GM12878 (cell line): ENCODE data around the gene C3orf20. TPM values are rescaled to one million over a fixed set of nuclear protein-coding genes. Genes with fewer than 3 reads are reported as not detected.

Source experiments
- ATAC-seq: fragments of 200-7000 bp; cut with Tn5 transposase; 3 replicates; pipeline ENCODE4 v1.9.1; 2020; ENCODE audit warnings: mild to moderate bottlenecking, moderate library complexity
- BruUV-seq: library from RNA; stranded (reverse); fragments of 400-500 nt; replicated peaks from 2 replicates; lab custom pipeline; 2021; lab: Mats Ljungman, UMichigan
- CTCF ChIA-PET: fragments of 300-600 bp; sonication (Branson Sonifier 250); formaldehyde crosslinking; extraction: SDS; loops from one replicate; lab custom pipeline; 2021; ENCODE audit warnings: inconsistent platforms; lab: Yijun Ruan, JAX
- POLR2A ChIA-PET: fragments of 350-600 bp; formaldehyde crosslinking; extraction: SDS; loops from one replicate; lab custom pipeline; 2021; ENCODE audit warnings: inconsistent platforms; lab: Charles Lee
- RAD21 ChIA-PET: fragments of 300-600 bp; sonication (Branson Sonifier 250); formaldehyde crosslinking; loops from one replicate; lab custom pipeline; 2023; ENCODE audit warnings: antibody characterized with exemption; ENCODE audit not compliant: unreplicated experiment; lab: Charles Lee
- SMC1A ChIA-PET: fragments of 300-600 bp; sonication (Branson Sonifier 250); formaldehyde crosslinking; loops from one replicate; lab custom pipeline; 2023; ENCODE audit not compliant: unreplicated experiment, uncharacterized antibody; lab: Charles Lee
- DNase-seq: peaks from one replicate; pipeline ENCODE4 v3.0.0-alpha.2; 2011; ENCODE audit warnings: low read depth, low spot score
- FAIRE-seq: peaks from 3 replicates; lab custom pipeline; 2011; peaks lifted over from hg19 to GRCh38; lab: Jason Lieb, UNC
- H2AFZ ChIP-seq: 2 replicates; pipeline ENCODE4 v1.6.0; 2011; ENCODE audit warnings: low read depth, low read length, control low read depth; ENCODE audit not compliant: control insufficient read depth
- H3K27ac ChIP-seq: 2 replicates; pipeline ENCODE4 v1.5.1; 2011; ENCODE audit warnings: control low read depth; ENCODE audit not compliant: control insufficient read depth, insufficient read depth
- H3K27me3 ChIP-seq, 2 experiments: replicated peaks in 1 of 2; 2 replicates each; pipeline versions ENCODE4 v1.6.0 to v1.6.1; 2011; ENCODE audit warnings: low read length in 1 of 2; ENCODE audit not compliant: control insufficient read depth in 2 of 2, insufficient read depth in 2 of 2
- H3K36me3 ChIP-seq, 2 experiments: 2 replicates each; pipeline ENCODE4 v1.5.1; 2011; ENCODE audit warnings: low read length in 1 of 2; ENCODE audit not compliant: control insufficient read depth in 2 of 2, insufficient read depth in 2 of 2
- H3K4me1 ChIP-seq: 2 replicates; pipeline ENCODE4 v1.6.1; 2011; ENCODE audit warnings: mild to moderate bottlenecking, low read length, moderate library complexity, mixed read lengths; ENCODE audit not compliant: control insufficient read depth, insufficient read depth
- H3K4me2 ChIP-seq: 2 replicates; pipeline ENCODE4 v1.6.0; 2011; ENCODE audit warnings: control low read depth; ENCODE audit not compliant: control insufficient read depth, insufficient read depth
- H3K4me3 ChIP-seq: fragments of 200-600 bp; sonication (generic); 2 replicates; pipeline ENCODE4 v1.5.1; 2016
- H3K79me2 ChIP-seq: 2 replicates; pipeline ENCODE4 v1.6.0; 2011; ENCODE audit warnings: low read length; ENCODE audit not compliant: control insufficient read depth, insufficient read depth
- H3K9ac ChIP-seq: 2 replicates; pipeline ENCODE4 v1.8.0; 2011; ENCODE audit warnings: low read length, control low read depth, mixed read lengths; ENCODE audit not compliant: control insufficient read depth, insufficient read depth
- H3K9me3 ChIP-seq: replicated peaks from 3 replicates; pipeline ENCODE4 v1.5.1; 2011; ENCODE audit warnings: mild to moderate bottlenecking, low read length; ENCODE audit not compliant: control insufficient read depth, insufficient read depth
- H4K20me1 ChIP-seq: 2 replicates; pipeline ENCODE4 v1.6.0; 2011; ENCODE audit not compliant: control insufficient read depth, insufficient read depth
- CREM ChIP-seq: IDR thresholded peaks from 2 replicates; pipeline ENCODE4 v1.6.1; 2014; ENCODE audit warnings: antibody characterized with exemption, low read depth
- MEF2A ChIP-seq: IDR thresholded peaks from 2 replicates; pipeline ENCODE4 v1.6.1; 2011; ENCODE audit warnings: low read depth, mild to moderate bottlenecking, low read length, moderate library complexity; ENCODE audit not compliant: insufficient read depth
- MTA2 ChIP-seq: fragments of 450-650 bp; IDR thresholded peaks from 2 replicates; pipeline ENCODE4 v1.6.1; 2016; ENCODE audit warnings: low read depth, mild to moderate bottlenecking, moderate library complexity
- NFYB ChIP-seq: IDR thresholded peaks from 2 replicates; pipeline ENCODE4 v1.6.1; 2011; ENCODE audit warnings: low read depth, mild to moderate bottlenecking, low read length, improper control_type of control experiment, moderate library complexity; ENCODE audit not compliant: insufficient read depth
- NRF1 ChIP-seq: conservative IDR thresholded peaks from 2 replicates; pipeline ENCODE4 v1.6.1; 2011; ENCODE audit warnings: mild to moderate bottlenecking, low read depth, low read length, improper control_type of control experiment
- REST ChIP-seq: IDR thresholded peaks from 2 replicates; pipeline ENCODE4 v1.6.1; 2012; ENCODE audit warnings: mild to moderate bottlenecking, low read depth, low read length
- RUNX3 ChIP-seq: IDR thresholded peaks from 2 replicates; pipeline ENCODE4 v1.6.1; 2012; ENCODE audit warnings: low read length, inconsistent platforms
- SPI1 ChIP-seq: IDR thresholded peaks from 2 replicates; pipeline ENCODE4 v1.6.1; 2011; ENCODE audit warnings: low read depth, mild to moderate bottlenecking, low read length, moderate library complexity, borderline replicate concordance; ENCODE audit not compliant: insufficient read depth
- STAT1 ChIP-seq: fragments of 450-650 bp; conservative IDR thresholded peaks from 2 replicates; pipeline ENCODE4 v1.6.1; 2014; ENCODE audit warnings: antibody characterized with exemption, mild to moderate bottlenecking
- WGBS: methylation state at CpG from one replicate; pipeline ENCODE4 v1.1.6; 2016; ENCODE audit warnings: low lambda C conversion rate; ENCODE audit not compliant: insufficient replicate concordance, insufficient coverage; ENCODE audit errors: missing lambda C conversion rate; 5-methylcytosine and 5-hydroxymethylcytosine counted together
- in situ Hi-C: fragments of 300-500 bp; cut with MboI; formaldehyde crosslinking; loops from 9 replicates; pipeline ENCODE4 v1.14.3; 2018; ENCODE audit warnings: mixed read lengths
- intact Hi-C: fragments of 100-400 bp; cut with micrococcal nuclease; formaldehyde crosslinking; loops from one replicate; pipeline ENCODE4 v1.14.2; 2022; ENCODE audit not compliant: unreplicated experiment
- polyA plus RNA-seq, 11 experiments: library from polyadenylated mRNA; depleted of rRNA in 4 of 11; unstranded in 6 of 11; stranded (reverse) in 5 of 11; fragments of >200 nt; fragmentation: Nextera tagmentation in 4 of 11; fragmentation: Illumina TruSeq in 1 of 11; extraction: Ambion mirVana in 4 of 11; extraction: Trizol in 1 of 11; gene quantifications; 1 replicate in 1 of 11; 2 replicates in 10 of 11; pipeline versions ENCODE4 v1.2.1 to v1.2.3, GENCODE V29; 2011 to 2016; ENCODE audit warnings: inconsistent platforms in 2 of 11, missing spikeins in 2 of 11, low read depth in 1 of 11
- total RNA-seq, 4 experiments: library from RNA; depleted of rRNA in 3 of 4; stranded (reverse); fragments of >200 nt in 3 of 4; fragmentation: Illumina TruSeq in 1 of 4; extraction: Trizol in 1 of 4; gene quantifications; 2 replicates each; pipeline versions ENCODE4 v1.2.1 to v1.2.3, GENCODE V29; 2013 to 2021
- TF ChIP-seq, protein P1 (sequence below): IDR thresholded peaks from 2 replicates; pipeline ENCODE4 v1.6.1; 2011; ENCODE audit warnings: low read depth, low read length, improper control_type of control experiment, borderline replicate concordance

The C3orf20 gene
- total and polyA plus RNA-seq, 10 of the 15 experiments (the other 5 are each of a cell fraction or from before 2014, with no cell fraction given), result 0.05 to 2.9 (median 1.0) TPM

DNA sequence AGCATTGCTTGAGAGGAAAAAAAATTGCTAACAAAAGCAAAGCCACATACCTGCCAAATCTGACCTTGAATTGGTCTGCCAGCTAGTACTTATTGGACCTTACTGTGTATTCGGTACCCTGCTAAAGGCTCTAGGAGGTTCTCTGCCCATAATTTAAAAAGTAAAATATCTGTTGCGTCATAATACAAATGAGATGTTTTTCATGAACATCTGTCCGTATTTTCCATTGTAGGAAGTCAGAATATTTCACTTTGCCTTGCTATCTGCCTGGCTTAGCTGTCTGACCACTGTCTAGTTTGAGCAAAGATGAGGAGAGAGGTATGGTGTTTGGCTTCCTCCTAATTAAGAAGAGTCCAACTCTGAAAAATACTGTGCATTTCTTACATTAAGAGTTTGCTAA, 10.8 kb upstream of the C3orf20 start (continued):
- TF ChIP-seq, protein P1, sequence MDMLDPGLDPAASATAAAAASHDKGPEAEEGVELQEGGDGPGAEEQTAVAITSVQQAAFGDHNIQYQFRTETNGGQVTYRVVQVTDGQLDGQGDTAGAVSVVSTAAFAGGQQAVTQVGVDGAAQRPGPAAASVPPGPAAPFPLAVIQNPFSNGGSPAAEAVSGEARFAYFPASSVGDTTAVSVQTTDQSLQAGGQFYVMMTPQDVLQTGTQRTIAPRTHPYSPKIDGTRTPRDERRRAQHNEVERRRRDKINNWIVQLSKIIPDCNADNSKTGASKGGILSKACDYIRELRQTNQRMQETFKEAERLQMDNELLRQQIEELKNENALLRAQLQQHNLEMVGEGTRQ, result no peak

- ChIA-PET CTCF (interaction anchor here (0.6 to 15.5 kb wide), 10 partner anchors 17 to 249 kb away, joined by 3 to 321 read pairs (median 8); no protein-coding TSS in a partner anchor), RAD21 (interaction anchor here (0.6 to 9.4 kb wide), 7 partner anchors 14 to 188 kb away, joined by 3 to 197 read pairs (median 4); no protein-coding TSS in a partner anchor), POLR2A (interaction anchor here (0.6 to 1.4 kb wide), 4 partner anchors 16 to 847 kb away, joined by 3 to 6 read pairs (median 4); no protein-coding TSS in a partner anchor), SMC1A (interaction anchor here (0.7 to 12.2 kb wide), 12 partner anchors 9 to 250 kb away, joined by 3 to 274 read pairs (median 6); partner anchors contain the start of gene CCDC174)
- Histone ChIP-seq H3K9ac (no peak overlapping the region), H3K4me3 (no peak overlapping the region), H3K79me2 (no peaks in the 10 kb centered on the region), H2AFZ (no peak overlapping the region), H3K36me3 (peaks cover 19 to 24% of the 10 kb centered on the region in 2 experiments), H3K27ac (no peak overlapping the region), H3K27me3 (no peaks in the 10 kb centered on the region), H4K20me1 (no peaks in the 10 kb centered on the region), H3K9me3 (no peaks in the 10 kb centered on the region; the same call in 2 of the 3 replicates), H3K4me1 (peaks cover 16% of the 10 kb centered on the region), H3K4me2 (0 out of 2 replicates have a peak overlapping the region, but pooled peaks have one; percentile 23)
- 22% methylated on average over 4 of the region's 4 CpGs for WGBS
- FAIRE-seq (no peak), DNase-seq (no peak), ATAC-seq (peak; percentile 71)
- TF ChIP-seq RUNX3 (peak; percentile 80), MEF2A (0 out of 2 replicates have a peak, but pooled peaks have one; percentile 17), NFYB (no peak), NRF1 (no peak), SPI1 (peak; percentile 79; the same call in 1 of the 2 replicates), REST (no peak), MTA2 (no peak), STAT1 (no peak), CREM (no peak)
- BruUV-seq, result TSS peak; percentile 31
- intact Hi-C loops, result no loop called here
- in situ Hi-C loops, result loop anchor here (5.0 kb wide), 2 partner anchors 110 to 250 kb away; no protein-coding TSS in a partner anchor
These were observed 2.4 kb upstream of the C3orf20 start for GRCh38 chr3:14672588-14672987.
